ENCODE results near the gene AGPAT1. TPM values are rescaled to one million over a fixed set of nuclear protein-coding genes. Genes with fewer than 3 reads are reported as not detected.

The AGPAT1 gene
- total RNA-seq, 2 experiments from 2014 or later = 24.5 to 28.1 TPM

DNA sequence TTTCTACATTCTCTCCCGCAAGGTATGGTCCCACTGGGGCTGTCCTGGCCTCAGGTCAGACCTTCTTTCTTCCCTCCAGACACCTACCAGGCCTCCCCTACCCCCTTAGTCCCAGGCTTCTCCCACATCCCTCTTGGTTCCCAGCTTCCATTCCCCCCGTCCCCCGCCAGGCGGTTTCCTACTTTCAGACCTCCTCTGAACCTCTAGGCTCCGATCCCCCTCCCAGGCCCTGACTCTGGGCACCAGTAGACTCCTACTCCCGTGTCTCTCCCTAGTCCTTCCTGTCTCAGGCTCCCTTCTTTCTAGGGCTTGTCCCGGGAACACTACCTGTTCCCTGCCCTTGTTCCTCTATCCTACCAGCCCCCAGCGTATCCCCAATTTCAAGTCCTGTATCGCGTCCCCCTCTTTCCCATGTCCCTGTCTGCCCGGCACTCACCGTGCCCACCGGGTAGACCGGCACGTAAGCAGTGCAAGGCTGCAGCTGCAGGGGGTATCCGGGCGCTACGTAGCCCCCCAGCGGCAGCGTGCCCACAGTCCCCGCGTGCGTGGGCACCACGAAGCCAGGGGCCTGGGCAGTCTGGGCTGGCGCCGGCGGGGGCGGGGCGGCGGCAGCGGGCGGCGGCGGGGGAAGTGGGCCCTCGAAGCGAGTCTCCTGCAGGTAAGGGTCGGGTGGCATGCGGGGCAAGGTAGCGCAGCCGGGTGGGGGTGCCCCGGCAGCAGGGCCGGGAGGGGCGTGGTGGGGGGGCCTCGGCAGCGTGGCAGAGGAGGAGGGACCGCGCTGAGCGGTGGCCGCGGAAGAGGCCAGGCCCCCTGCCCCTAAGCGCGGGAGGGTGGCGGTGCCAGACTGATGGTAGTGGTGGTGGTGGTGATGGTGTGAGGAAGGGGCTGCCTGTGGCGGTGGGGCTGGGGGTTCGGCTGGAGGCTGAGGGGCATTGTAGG, 25.7 kb downstream of the AGPAT1 start:
- ChIA-PET POLR2A (no interaction called here), CTCF (ENCODE audit: unreplicated experiment) (no interaction called here)
- Histone ChIP-seq H3K4me2 (ENCODE audit: low read length) (no peak overlapping the region), H3K4me1 (ENCODE audit: insufficient read depth, low read length, poor library complexity, severe bottlenecking) (peaks cover 16% of the 10 kb centered on the region), H3K9me3 (ENCODE audit: low read length) (no peaks in the 10 kb centered on the region), H4K20me1 (ENCODE audit: insufficient read depth, low read length) (no peaks in the 10 kb centered on the region), H2AFZ (ENCODE audit: low read length) (no peak overlapping the region), H3K4me3 (ENCODE audit: low read depth, low read length, poor library complexity, severe bottlenecking) (no peak overlapping the region), H3K36me3 (ENCODE audit: insufficient read depth, low read length) (no peaks in the 10 kb centered on the region), H3K9me2 (ENCODE audit: insufficient read depth, low read length) (no peaks in the 10 kb centered on the region), H3K27ac (ENCODE audit: low read depth, low read length, poor library complexity, severe bottlenecking) (no peak overlapping the region), H3K79me2 (ENCODE audit: insufficient read depth, low read depth, low read length) (no peaks in the 10 kb centered on the region; the same call in 1 of the 2 replicates)
- intact Hi-C loops (cut with micrococcal nuclease; ENCODE audit: unreplicated experiment) = no loop called here
- no TSS peak for BruUV-seq (replicated peaks)
- no peak for TF ChIP-seq EZH2phosphoT487 (IDR thresholded peaks at IDR 0.05; ENCODE audit: borderline replicate concordance, low read depth, low read length)
- TF ChIP-seq, protein P1, sequence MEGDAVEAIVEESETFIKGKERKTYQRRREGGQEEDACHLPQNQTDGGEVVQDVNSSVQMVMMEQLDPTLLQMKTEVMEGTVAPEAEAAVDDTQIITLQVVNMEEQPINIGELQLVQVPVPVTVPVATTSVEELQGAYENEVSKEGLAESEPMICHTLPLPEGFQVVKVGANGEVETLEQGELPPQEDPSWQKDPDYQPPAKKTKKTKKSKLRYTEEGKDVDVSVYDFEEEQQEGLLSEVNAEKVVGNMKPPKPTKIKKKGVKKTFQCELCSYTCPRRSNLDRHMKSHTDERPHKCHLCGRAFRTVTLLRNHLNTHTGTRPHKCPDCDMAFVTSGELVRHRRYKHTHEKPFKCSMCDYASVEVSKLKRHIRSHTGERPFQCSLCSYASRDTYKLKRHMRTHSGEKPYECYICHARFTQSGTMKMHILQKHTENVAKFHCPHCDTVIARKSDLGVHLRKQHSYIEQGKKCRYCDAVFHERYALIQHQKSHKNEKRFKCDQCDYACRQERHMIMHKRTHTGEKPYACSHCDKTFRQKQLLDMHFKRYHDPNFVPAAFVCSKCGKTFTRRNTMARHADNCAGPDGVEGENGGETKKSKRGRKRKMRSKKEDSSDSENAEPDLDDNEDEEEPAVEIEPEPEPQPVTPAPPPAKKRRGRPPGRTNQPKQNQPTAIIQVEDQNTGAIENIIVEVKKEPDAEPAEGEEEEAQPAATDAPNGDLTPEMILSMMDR (conservative IDR thresholded peaks at IDR 0.05; ENCODE audit: low read length) = no peak
- no peak for DNase-seq (ENCODE audit: low spot score)

- no peaks in the 10 kb centered on the region for H3K9me3 ChIP-seq (ENCODE audit: low read length)
- ChIA-PET POLR2A (no interaction called here), CTCF (ENCODE audit: unreplicated experiment) (no interaction called here)
- no peaks in the 10 kb centered on the region for H4K20me1 ChIP-seq (ENCODE audit: insufficient read depth, low read length)
- no peak overlapping the region for H3K4me2 ChIP-seq (ENCODE audit: low read length)
- no peaks in the 10 kb centered on the region for H3K36me3 ChIP-seq (ENCODE audit: insufficient read depth, low read length)
- no peaks in the 10 kb centered on the region for H3K79me2 ChIP-seq (ENCODE audit: insufficient read depth, low read depth, low read length)
- TF ChIP-seq EZH2phosphoT487 (IDR thresholded peaks at IDR 0.05; ENCODE audit: borderline replicate concordance, low read depth, low read length) = no peak
- TF ChIP-seq, protein P1 (conservative IDR thresholded peaks at IDR 0.05; ENCODE audit: low read length) = no peak
- no peak overlapping the region for H3K27ac ChIP-seq (ENCODE audit: low read depth, low read length, poor library complexity, severe bottlenecking)
- H3K4me1 ChIP-seq (ENCODE audit: insufficient read depth, low read length, poor library complexity, severe bottlenecking) = peaks cover 12% of the 10 kb centered on the region
- intact Hi-C loops (cut with micrococcal nuclease; ENCODE audit: unreplicated experiment) = no loop called here
- no peak overlapping the region for H3K4me3 ChIP-seq (ENCODE audit: low read depth, low read length, poor library complexity, severe bottlenecking)
- BruUV-seq (replicated peaks) = no TSS peak
- no peak overlapping the region for H2AFZ ChIP-seq (ENCODE audit: low read length)
- no peaks in the 10 kb centered on the region for H3K9me2 ChIP-seq (ENCODE audit: insufficient read depth, low read length)
- DNase-seq (ENCODE audit: low spot score) = no peak
These were observed 26.7 kb downstream of the AGPAT1 start for GRCh38 chr6:32149092-32149755.
